Renal pelvis (tissue), 4 donors: ENCODE measurements around the gene NPPB. TPM values are rescaled to one million over a fixed set of nuclear protein-coding genes. Genes with fewer than 3 reads are reported as not detected.
A peak's percentile ranks its signal among the peaks of the same experiment; 100 is the strongest.

Experiments used
- DNase-seq: peaks from one replicate; pipeline ENCODE4 v3.0.0-alpha.2; 2013
- polyA plus RNA-seq, 3 donors: library from polyadenylated mRNA; unstranded; fragments of 120-200 nt; gene quantifications; one replicate each; pipeline ENCODE4 v1.2.1, GENCODE V29; 2013; ENCODE audit not compliant: insufficient read length in 3 of 3

Gene NPPB
- polyA plus RNA-seq, 3 donors, result not detected

DNA sequence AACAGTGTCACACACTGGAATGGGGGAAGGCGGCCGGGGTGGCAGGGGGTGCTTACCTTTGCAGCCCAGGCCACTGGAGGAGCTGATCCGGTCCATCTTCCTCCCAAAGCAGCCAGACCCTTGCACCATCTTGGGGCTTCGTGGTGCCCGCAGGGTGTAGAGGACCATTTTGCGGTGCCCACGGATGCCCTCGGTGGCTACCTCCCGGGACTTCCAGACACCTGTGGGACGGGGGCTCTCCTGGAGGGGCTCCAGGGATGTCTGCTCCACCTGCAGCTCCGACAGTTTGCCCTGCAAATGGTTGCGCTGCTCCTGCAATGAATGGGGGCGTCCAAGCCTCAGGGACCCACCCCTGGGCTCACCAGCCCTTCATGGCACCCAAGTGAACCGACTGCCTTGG is 587 bp downstream of the NPPB start:
- no peak for DNase-seq

DNA sequence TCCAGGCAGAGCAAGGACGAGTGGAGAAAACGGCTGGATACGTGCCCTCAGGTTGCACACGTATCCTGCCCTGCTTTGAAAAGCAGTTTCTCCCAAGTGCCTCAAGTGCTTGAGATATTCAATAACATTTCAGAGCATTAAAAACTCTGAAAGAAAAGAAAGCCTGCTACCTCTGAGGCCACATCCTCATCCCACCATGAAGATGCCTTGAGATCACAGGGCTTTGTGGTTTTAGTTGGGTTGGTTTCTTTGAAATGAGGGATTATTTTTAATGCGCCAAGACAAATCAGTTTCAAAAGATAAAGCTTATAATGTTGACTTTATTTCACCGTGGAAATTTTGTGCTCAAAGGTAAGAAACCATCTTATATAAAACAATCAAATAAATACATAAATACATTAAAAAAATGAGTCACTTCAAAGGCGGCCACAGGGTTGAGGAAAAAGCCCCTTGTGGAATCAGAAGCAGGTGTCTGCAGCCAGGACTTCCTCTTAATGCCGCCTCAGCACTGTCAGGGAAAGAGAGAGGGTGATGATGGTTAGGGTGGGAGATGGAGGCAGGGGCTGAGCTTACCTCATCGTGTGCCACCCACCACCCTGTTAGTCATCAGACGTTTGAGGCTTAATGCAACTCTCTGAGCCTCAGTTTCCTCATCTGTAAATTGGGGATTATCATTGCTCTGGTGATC is 1.4 kb downstream of the NPPB start:
- DNase-seq, result no peak

DNA sequence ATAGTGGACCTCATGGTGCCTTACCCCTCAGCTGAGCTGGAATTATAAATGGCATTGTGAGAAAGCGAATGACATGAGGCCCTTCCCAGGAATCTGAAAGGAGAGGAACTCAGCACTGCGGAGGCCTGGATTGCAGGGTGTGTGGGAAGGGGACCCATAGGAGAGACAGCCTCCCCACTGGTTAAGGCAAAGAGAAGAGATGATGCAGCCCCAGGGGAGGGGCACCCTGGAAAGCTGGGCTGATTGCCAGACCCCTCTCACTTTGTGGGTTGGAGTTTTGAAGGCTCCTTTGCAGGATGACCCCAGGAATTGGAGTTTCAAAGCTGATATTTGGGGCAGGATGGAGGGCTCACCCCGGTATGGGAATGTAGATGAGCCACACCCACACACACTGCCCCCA is 2.0 kb downstream of the NPPB start:
- no peak for DNase-seq

GRCh38 chr1:11855430-11855829 is 3.3 kb downstream of the NPPB start:
- DNase-seq, result no peak

- DNase-seq, result no peak
Observed at GRCh38 chr1:11854519-11854918, 4.2 kb downstream of the NPPB start.

DNA sequence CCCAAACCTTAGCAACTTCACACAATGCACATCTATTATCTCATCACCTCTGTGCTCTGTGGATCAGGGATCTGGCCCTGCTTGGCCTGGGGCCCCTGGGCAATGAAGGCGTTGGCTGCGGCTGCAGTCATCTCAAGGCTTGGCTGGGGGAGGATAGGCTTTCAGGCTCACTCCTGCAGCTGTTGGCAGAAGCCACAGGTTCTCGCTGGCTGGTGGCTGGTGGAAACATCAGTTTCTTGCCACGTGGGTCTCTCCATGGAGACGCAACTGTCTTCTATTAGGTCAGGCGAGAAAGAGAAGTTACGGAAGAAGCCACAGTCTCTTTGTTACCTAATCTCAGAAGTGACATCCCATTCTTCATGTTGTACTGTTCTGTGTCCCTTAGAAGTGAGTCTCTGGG is 7.6 kb downstream of the NPPB start:
- no peak for DNase-seq

GRCh38 chr1:11850156-11850555 is 8.6 kb downstream of the NPPB start:
- no peak for DNase-seq

DNA sequence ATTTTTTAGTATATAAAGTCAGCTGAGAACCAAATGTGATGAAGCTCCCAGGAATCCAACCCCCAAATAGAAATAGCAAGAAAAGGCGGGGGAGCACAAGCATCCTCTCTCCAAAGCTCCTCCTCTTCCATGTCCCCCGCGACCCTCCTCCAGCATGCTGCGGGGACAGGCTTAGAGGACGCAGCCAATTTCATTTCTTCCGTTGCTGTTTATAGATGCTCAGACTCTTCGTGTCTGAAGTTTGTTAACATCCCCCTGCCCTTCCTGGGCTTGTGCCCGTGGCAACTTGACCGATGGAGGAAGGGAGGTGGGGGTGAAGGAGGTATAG is 10.4 kb downstream of the NPPB start:
- no peak for DNase-seq

DNA sequence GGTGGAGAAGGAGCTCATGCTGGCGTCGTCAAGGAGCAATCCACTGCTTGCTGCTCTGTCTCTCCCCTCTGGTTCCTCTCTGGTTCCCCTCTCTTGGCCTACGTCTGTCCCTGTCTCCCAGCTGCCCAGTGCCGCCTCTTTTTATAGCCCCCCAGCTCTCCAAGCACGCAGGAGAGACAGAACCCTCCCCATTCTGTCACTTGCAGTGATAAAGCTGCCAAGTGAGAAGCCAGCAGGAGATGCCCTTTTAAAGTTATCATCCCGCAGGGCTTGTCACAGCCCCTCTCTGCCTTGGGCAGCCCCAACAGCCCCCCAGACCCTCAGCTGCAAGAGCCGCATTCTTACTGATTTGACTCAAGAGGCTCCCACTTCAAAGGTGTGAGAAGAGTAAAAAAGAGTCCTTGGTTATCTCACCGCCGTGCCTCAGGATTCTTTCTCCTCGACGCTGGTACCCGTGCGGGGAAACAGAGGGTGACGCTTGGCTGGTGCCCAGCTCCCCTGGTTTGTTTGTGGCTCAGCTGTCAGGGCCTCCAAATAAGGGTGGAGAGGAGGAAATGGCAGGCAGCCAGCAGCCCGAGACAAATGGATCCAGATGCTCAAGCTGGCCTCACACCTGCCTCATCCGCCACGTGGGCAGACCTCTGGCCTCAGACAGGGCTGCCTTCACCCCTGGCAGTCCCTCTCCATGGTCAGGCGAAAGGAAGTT is 10.9 kb downstream of the NPPB start, which contains the start of gene NPPA:
NPPA (minus strand) TSS at position 117 of the 706 bp plus-strand sequence; CDS start at position 18, 99 bp downstream.
- no peak for DNase-seq

- peak; percentile 46 for DNase-seq
Observed at GRCh38 chr1:11845641-11846335, 13.0 kb downstream of the NPPB start.

- no peak for DNase-seq
Observed at GRCh38 chr1:11842154-11843041, 16.3 kb downstream of the NPPB start.

- no peak for DNase-seq
Observed at GRCh38 chr1:11841245-11842153, 17.2 kb downstream of the NPPB start.

DNA sequence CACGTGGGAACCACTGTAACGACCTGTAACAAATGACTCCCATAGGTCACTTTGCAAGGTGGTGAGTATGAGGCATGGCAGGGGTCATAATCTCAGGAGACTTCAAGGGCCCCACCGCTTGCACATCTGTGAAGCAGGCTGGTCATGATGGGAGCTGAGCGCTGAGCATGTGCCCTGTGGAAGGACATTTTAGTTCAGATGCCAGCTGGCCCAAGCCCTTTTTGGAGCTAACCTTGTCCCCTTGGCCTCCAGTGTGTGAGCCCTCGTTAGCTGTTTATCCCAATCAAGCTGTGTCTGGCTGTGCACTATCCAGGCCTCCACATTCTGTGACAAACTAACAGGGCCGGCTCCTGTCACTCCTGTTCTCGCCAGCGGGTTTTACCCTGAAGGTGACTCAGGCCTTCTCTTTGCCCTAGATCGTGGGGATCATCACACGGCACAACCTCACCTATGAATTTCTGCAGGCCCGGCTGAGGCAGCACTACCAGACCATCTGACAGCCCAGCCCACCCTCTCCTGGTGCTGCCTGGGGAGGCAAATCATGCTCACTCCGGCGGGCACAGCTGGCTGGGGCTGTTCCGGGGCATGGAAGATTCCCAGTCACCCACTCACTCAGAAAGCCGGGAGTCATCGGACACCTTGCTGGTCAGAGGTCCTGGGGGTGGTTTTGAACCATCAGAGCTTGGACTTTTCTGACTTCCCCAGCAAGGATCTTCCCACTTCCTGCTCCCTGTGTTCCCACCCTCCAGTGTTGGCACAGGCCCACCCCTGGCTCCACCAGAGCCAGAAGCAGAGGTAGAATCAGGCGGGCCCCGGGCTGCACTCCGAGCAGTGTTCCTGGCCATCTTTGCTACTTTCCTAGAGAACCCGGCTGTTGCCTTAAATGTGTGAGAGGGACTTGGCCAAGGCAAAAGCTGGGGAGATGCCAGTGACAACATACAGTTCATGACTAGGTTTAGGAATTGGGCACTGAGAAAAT is 18.7 kb downstream of the NPPB start:
- no peak for DNase-seq

GRCh38 chr1:11838349-11839272 is 20.1 kb downstream of the NPPB start:
- DNase-seq, result peak; percentile 41

DNA sequence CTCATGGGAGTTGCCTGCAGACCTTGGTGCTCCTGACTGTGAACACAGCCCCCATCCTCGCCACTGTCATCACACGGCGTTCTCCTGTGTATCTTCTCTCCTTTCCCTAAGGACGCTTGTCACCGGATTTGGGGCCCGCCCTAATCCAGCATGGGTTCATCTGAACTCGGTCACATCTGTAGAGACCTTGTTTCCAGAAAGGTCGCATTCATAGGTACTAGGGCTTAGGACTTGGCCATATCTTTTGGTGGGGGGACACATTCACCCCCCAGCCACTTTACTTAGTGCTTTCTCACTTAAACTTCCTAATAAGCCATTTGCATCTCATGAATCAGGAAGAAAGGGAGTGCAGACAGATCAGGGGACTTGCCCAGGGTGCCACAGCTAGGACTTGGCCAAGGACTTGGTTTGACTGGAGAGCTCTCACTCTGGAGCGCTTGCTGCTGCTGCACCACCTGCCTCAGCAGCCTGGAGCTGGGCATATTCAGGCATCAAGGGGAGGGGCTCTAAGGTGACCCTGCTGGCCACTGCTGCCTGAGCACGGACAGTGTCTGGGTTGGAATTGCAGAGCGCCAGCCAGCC is 20.9 kb downstream of the NPPB start:
- no peak for DNase-seq

- DNase-seq, result no peak
Observed at GRCh38 chr1:11836955-11837766, 21.6 kb downstream of the NPPB start.
